22Rv1 (cell line): ENCODE measurements around the gene CTRL.

Experiments used
- ZFX ChIP-seq: fragments of 450-650 bp; IDR thresholded peaks from 2 replicates; pipeline ENCODE4 v1.6.1; 2017; ENCODE audit warnings: antibody characterized with exemption, borderline replicate concordance
- TF ChIP-seq, protein P1 (sequence below): fragments of 450-650 bp; IDR thresholded peaks from 2 replicates; pipeline ENCODE4 v1.5.1; 2017; ENCODE audit warnings: mild to moderate bottlenecking

DNA sequence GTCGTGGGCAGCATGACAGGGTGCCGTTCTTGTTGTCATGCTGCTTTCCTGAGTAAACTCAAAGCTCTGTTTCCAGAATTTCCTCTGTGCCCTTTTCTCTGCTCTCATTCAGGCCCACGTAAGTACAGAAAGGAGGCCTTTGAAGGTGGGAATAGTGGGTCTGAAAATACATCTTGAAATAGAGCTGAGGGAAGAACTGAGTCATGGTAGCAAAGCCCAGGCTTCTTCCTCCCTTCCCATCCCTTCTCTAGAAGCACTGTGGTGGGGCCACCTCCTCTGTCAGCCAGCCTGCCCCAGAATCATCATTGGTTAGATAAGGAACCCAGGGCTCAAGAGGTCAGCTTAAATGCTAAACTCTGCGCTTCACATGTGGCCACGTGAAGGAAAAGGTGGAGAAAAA, 9.4 kb downstream of the CTRL start:
- TF ChIP-seq, protein P1, sequence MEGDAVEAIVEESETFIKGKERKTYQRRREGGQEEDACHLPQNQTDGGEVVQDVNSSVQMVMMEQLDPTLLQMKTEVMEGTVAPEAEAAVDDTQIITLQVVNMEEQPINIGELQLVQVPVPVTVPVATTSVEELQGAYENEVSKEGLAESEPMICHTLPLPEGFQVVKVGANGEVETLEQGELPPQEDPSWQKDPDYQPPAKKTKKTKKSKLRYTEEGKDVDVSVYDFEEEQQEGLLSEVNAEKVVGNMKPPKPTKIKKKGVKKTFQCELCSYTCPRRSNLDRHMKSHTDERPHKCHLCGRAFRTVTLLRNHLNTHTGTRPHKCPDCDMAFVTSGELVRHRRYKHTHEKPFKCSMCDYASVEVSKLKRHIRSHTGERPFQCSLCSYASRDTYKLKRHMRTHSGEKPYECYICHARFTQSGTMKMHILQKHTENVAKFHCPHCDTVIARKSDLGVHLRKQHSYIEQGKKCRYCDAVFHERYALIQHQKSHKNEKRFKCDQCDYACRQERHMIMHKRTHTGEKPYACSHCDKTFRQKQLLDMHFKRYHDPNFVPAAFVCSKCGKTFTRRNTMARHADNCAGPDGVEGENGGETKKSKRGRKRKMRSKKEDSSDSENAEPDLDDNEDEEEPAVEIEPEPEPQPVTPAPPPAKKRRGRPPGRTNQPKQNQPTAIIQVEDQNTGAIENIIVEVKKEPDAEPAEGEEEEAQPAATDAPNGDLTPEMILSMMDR: no peak
- TF ChIP-seq ZFX: no peak
